ENCODE measurements around the gene TBX1.

- TF ChIP-seq, protein P1, sequence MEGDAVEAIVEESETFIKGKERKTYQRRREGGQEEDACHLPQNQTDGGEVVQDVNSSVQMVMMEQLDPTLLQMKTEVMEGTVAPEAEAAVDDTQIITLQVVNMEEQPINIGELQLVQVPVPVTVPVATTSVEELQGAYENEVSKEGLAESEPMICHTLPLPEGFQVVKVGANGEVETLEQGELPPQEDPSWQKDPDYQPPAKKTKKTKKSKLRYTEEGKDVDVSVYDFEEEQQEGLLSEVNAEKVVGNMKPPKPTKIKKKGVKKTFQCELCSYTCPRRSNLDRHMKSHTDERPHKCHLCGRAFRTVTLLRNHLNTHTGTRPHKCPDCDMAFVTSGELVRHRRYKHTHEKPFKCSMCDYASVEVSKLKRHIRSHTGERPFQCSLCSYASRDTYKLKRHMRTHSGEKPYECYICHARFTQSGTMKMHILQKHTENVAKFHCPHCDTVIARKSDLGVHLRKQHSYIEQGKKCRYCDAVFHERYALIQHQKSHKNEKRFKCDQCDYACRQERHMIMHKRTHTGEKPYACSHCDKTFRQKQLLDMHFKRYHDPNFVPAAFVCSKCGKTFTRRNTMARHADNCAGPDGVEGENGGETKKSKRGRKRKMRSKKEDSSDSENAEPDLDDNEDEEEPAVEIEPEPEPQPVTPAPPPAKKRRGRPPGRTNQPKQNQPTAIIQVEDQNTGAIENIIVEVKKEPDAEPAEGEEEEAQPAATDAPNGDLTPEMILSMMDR (optimal IDR thresholded peaks at IDR 0.05 in 1 of 3, IDR thresholded peaks at IDR 0.05 in 1 of 3, conservative IDR thresholded peaks at IDR 0.05 in 1 of 3; ENCODE audit: extremely low read depth in 1 of 3, insufficient read depth in 2 of 3, low read length in 3 of 3), result no peak
- TF ChIP-seq EZH2 (IDR thresholded peaks at IDR 0.05; ENCODE audit: low read length), result no peak
Observed at GRCh38 chr22:19720999-19721329, 39.6 kb upstream of the TBX1 start.

All from keratinocyte (primary cell).